Measurements from ENCODE around the gene SLC30A7.

SLC30A7 gene

GRCh38 chr1:100926240-100926639 is 30.4 kb downstream of the SLC30A7 start:
- no peaks in the 10 kb centered on the region for H3K4me1 ChIP-seq (ENCODE audit: insufficient read depth, low read length, severe bottlenecking)
- no peaks in the 10 kb centered on the region for H3K9me3 ChIP-seq (ENCODE audit: low read length)
- H3K9ac ChIP-seq (ENCODE audit: low read length), result no peak overlapping the region
- no peaks in the 10 kb centered on the region for H3K79me2 ChIP-seq (ENCODE audit: insufficient read depth, low read length)
- H2AFZ ChIP-seq (ENCODE audit: low read length), result no peak overlapping the region
- H3F3A ChIP-seq (ENCODE audit: insufficient read depth, low read length), result no peaks in the 10 kb centered on the region
- no peaks in the 10 kb centered on the region for H3K27me3 ChIP-seq (ENCODE audit: insufficient read depth, low read length)
- H3K4me2 ChIP-seq (ENCODE audit: low read length), result no peak overlapping the region
- TF ChIP-seq EZH2 (IDR thresholded peaks at IDR 0.05; ENCODE audit: borderline replicate concordance, low read length) (no peak), CTCF (IDR thresholded peaks at IDR 0.05; ENCODE audit: low read length) (no peak)
- H3K9me2 ChIP-seq (ENCODE audit: low read depth, low read length), result no peaks in the 10 kb centered on the region
- H4K20me1 ChIP-seq (ENCODE audit: insufficient read depth, low read length), result no peaks in the 10 kb centered on the region
- H3K36me3 ChIP-seq (ENCODE audit: insufficient read depth, low read length), result peaks cover 29% of the 10 kb centered on the region
- H3K4me3 ChIP-seq (ENCODE audit: low read depth, low read length, poor library complexity, severe bottlenecking), result no peak overlapping the region
- H3K27ac ChIP-seq (ENCODE audit: low read depth, low read length, poor library complexity, severe bottlenecking), result no peak overlapping the region

- no peaks in the 10 kb centered on the region for H3K4me1 ChIP-seq (ENCODE audit: insufficient read depth, low read length, severe bottlenecking)
- no peaks in the 10 kb centered on the region for H3K27me3 ChIP-seq (ENCODE audit: insufficient read depth, low read length)
- H3K36me3 ChIP-seq (ENCODE audit: insufficient read depth, low read length), result peaks cover 26% of the 10 kb centered on the region
- H3K4me2 ChIP-seq (ENCODE audit: low read length), result no peak overlapping the region
- H3F3A ChIP-seq (ENCODE audit: insufficient read depth, low read length), result no peaks in the 10 kb centered on the region
- TF ChIP-seq CTCF (IDR thresholded peaks at IDR 0.05; ENCODE audit: low read length) (no peak), EZH2 (IDR thresholded peaks at IDR 0.05; ENCODE audit: borderline replicate concordance, low read length) (no peak)
- no peaks in the 10 kb centered on the region for H4K20me1 ChIP-seq (ENCODE audit: insufficient read depth, low read length)
- no peaks in the 10 kb centered on the region for H3K79me2 ChIP-seq (ENCODE audit: insufficient read depth, low read length)
- no peak overlapping the region for H3K27ac ChIP-seq (ENCODE audit: low read depth, low read length, poor library complexity, severe bottlenecking)
- no peak overlapping the region for H3K9ac ChIP-seq (ENCODE audit: low read length)
- no peaks in the 10 kb centered on the region for H3K9me3 ChIP-seq (ENCODE audit: low read length)
- no peaks in the 10 kb centered on the region for H3K9me2 ChIP-seq (ENCODE audit: low read depth, low read length)
- H3K4me3 ChIP-seq (ENCODE audit: low read depth, low read length, poor library complexity, severe bottlenecking), result no peak overlapping the region
- no peak overlapping the region for H2AFZ ChIP-seq (ENCODE audit: low read length)
Measured at GRCh38 chr1:100927276-100927675, 31.4 kb downstream of the SLC30A7 start.

- Histone ChIP-seq H3K9me2 (ENCODE audit: low read depth, low read length) (no peaks in the 10 kb centered on the region), H3K27me3 (ENCODE audit: insufficient read depth, low read length) (no peaks in the 10 kb centered on the region), H3K4me3 (ENCODE audit: low read depth, low read length, poor library complexity, severe bottlenecking) (no peak overlapping the region), H3K9me3 (ENCODE audit: low read length) (no peaks in the 10 kb centered on the region), H3K4me1 (ENCODE audit: insufficient read depth, low read length, severe bottlenecking) (no peaks in the 10 kb centered on the region), H3K9ac (ENCODE audit: low read length) (no peak overlapping the region), H2AFZ (ENCODE audit: low read length) (no peak overlapping the region), H3K36me3 (ENCODE audit: insufficient read depth, low read length) (peaks cover 23% of the 10 kb centered on the region), H4K20me1 (ENCODE audit: insufficient read depth, low read length) (no peaks in the 10 kb centered on the region), H3F3A (ENCODE audit: insufficient read depth, low read length) (no peaks in the 10 kb centered on the region), H3K79me2 (ENCODE audit: insufficient read depth, low read length) (no peaks in the 10 kb centered on the region), H3K27ac (ENCODE audit: low read depth, low read length, poor library complexity, severe bottlenecking) (no peak overlapping the region), H3K4me2 (ENCODE audit: low read length) (no peak overlapping the region)
- TF ChIP-seq CTCF (IDR thresholded peaks at IDR 0.05; ENCODE audit: low read length) (peak; percentile 24; the same call in 1 of the 2 replicates), EZH2 (IDR thresholded peaks at IDR 0.05; ENCODE audit: borderline replicate concordance, low read length) (no peak)
Measured at GRCh38 chr1:100928128-100928527, 32.2 kb downstream of the SLC30A7 start.

Measured in OCI-LY1 (cell line).